WTC11 (cell line): ENCODE measurements around the gene QKI. TPM values are rescaled to one million over a fixed set of nuclear protein-coding genes. Genes with fewer than 3 reads are reported as not detected.

Source experiments
- ATAC-seq: fragments of 200-7000 bp; cut with Tn5 transposase; 2 replicates; pipeline ENCODE4 v1.10.0; 2021; ENCODE audit warnings: mild to moderate bottlenecking, moderate library complexity
- Bru-seq: library from RNA; stranded (reverse); fragments of 400-500 nt; gene quantifications from one replicate; lab custom pipeline; 2021; lab: Mats Ljungman, UMichigan
- CTCF ChIA-PET: fragments of 300-600 bp; sonication (Branson Sonifier 250); formaldehyde crosslinking; loops from one replicate; lab custom pipeline; 2021; ENCODE audit warnings: antibody characterized with exemption; lab: Charles Lee
- POLR2A ChIA-PET: fragments of 350-600 bp; sonication (Branson Sonifier 250); formaldehyde crosslinking; loops from one replicate; lab custom pipeline; 2021; ENCODE audit warnings: antibody characterized with exemption; lab: Charles Lee
- DNase-seq: peaks from one replicate; pipeline ENCODE4 v3.0.0; 2021; ENCODE audit warnings: low spot score
- H3K27ac Mint-ChIP-seq: 2 replicates; pipeline ENCODE4 v1.8.0; 2021; ENCODE audit warnings: mixed read lengths
- H3K27me3 Mint-ChIP-seq: 2 replicates; pipeline ENCODE4 v1.8.0; 2021; ENCODE audit warnings: low read depth, mild to moderate bottlenecking, moderate library complexity, mixed read lengths
- H3K36me3 Mint-ChIP-seq: 2 replicates; pipeline ENCODE4 v1.8.0; 2021; ENCODE audit warnings: mixed read lengths
- H3K4me1 Mint-ChIP-seq: 2 replicates; pipeline ENCODE4 v1.8.0; 2022; ENCODE audit warnings: mixed read lengths
- H3K4me3 Mint-ChIP-seq: 2 replicates; pipeline ENCODE4 v1.8.0; 2021; ENCODE audit warnings: mild to moderate bottlenecking, moderate library complexity, mixed read lengths
- H3K9me3 Mint-ChIP-seq: 2 replicates; pipeline ENCODE4 v1.8.0; 2021; ENCODE audit warnings: mixed read lengths
- AFF4 ChIP-seq: sonication (generic); formaldehyde crosslinking; IDR thresholded peaks from 2 replicates; pipeline ENCODE4 v1.8.1; 2023; ENCODE audit warnings: mild to moderate bottlenecking, missing genetic modification reagents, borderline replicate concordance
- ARID4B ChIP-seq: sonication (generic); formaldehyde crosslinking; IDR thresholded peaks from 2 replicates; pipeline ENCODE4 v1.8.0; 2023; ENCODE audit warnings: missing genetic modification reagents, mild to moderate bottlenecking, borderline replicate concordance
- ATF6 ChIP-seq: sonication (generic); formaldehyde crosslinking; IDR thresholded peaks from 2 replicates; pipeline ENCODE4 v1.8.1; 2023; ENCODE audit warnings: mild to moderate bottlenecking, missing genetic modification reagents
- E2F4 ChIP-seq: sonication (generic); formaldehyde crosslinking; IDR thresholded peaks from 2 replicates; pipeline ENCODE4 v1.8.1; 2022; ENCODE audit warnings: low read depth, mild to moderate bottlenecking, moderate library complexity, missing genetic modification reagents, borderline replicate concordance
- NR2C2 ChIP-seq: sonication (generic); formaldehyde crosslinking; IDR thresholded peaks from 2 replicates; pipeline ENCODE4 v1.8.0; 2022; ENCODE audit warnings: mild to moderate bottlenecking, missing genetic modification reagents
- NR3C1 ChIP-seq: sonication (generic); formaldehyde crosslinking; conservative IDR thresholded peaks from 2 replicates; pipeline ENCODE4 v1.8.1; 2023; ENCODE audit warnings: low read depth, mild to moderate bottlenecking, missing genetic modification reagents
- PRDM15 ChIP-seq: sonication (generic); formaldehyde crosslinking; IDR thresholded peaks from 2 replicates; pipeline ENCODE4 v1.8.0; 2022; ENCODE audit warnings: missing genetic modification reagents
- SMAD3 ChIP-seq: sonication (generic); formaldehyde crosslinking; IDR thresholded peaks from 2 replicates; pipeline ENCODE4 v1.8.0; 2022; ENCODE audit warnings: missing genetic modification reagents, mild to moderate bottlenecking, borderline replicate concordance
- ZBTB21 ChIP-seq: sonication (generic); formaldehyde crosslinking; IDR thresholded peaks from 2 replicates; pipeline ENCODE4 v1.8.1; 2023; ENCODE audit warnings: mild to moderate bottlenecking, missing genetic modification reagents, borderline replicate concordance
- ZNF263 ChIP-seq: sonication (generic); formaldehyde crosslinking; IDR thresholded peaks from 2 replicates; pipeline ENCODE4 v1.8.1; 2022; ENCODE audit warnings: low read depth, mild to moderate bottlenecking, moderate library complexity, missing genetic modification reagents
- ZNF416 ChIP-seq: fragments of 250-450 bp; sonication (Bioruptor Pico); IDR thresholded peaks from 2 replicates; pipeline ENCODE4 v1.9.0; 2021; ENCODE audit warnings: mild to moderate bottlenecking, inconsistent platforms
- long read RNA-seq, 3 experiments: library from RNA in 1 of 3; library from capped mRNA in 1 of 3; library from polyadenylated mRNA in 1 of 3; unstranded in 2 of 3; stranded (forward) in 1 of 3; transcript quantifications; one replicate each; pipeline ENCODE4 v2.0.0, GENCODE V29; 2021
- total RNA-seq: library from RNA; stranded (reverse); gene quantifications from 3 replicates; pipeline ENCODE4 v1.2.3, GENCODE V29; 2021

The QKI gene
- total RNA-seq = 134 to 145 TPM (median 138 TPM) in 3 replicates
- percentile 92 among the genes with signal in this experiment for Bru-seq, nascent RNA
- long read RNA-seq, experiment 1, full-length matches to known transcripts = 366 of 521 reads
- long read RNA-seq, experiment 1, partial matches to known transcripts = 94 of 521 reads
- long read RNA-seq, experiment 1, other reads (novel, unspliced or antisense) = 61 of 521 reads
- long read RNA-seq, experiment 2, full-length matches to known transcripts = 36 of 134 reads
- long read RNA-seq, experiment 2, partial matches to known transcripts = 73 of 134 reads
- long read RNA-seq, experiment 2, other reads (novel, unspliced or antisense) = 25 of 134 reads
- long read RNA-seq, experiment 3, full-length matches to known transcripts = 3 of 12 reads
- long read RNA-seq, experiment 3, partial matches to known transcripts = 4 of 12 reads
- long read RNA-seq, experiment 3, other reads (novel, unspliced or antisense) = 5 of 12 reads

GRCh38 chr6:163414117-163414945, at the start of gene QKI:
Gene QKI (plus strand): TSS chr6:163414718. CDS start chr6:163415194, 476 bp downstream.
- no peaks in the 10 kb centered on the region for H3K9me3 Mint-ChIP-seq
- DNase-seq = peak; percentile 55
- peak within 1 kb of the TSS; percentile 72 for H3K4me3 Mint-ChIP-seq
- TF ChIP-seq AFF4 (CRISPR knock-in tag) (no peak), ZNF263 (CRISPR knock-in tag) (peak; percentile 91), E2F4 (CRISPR knock-in tag) (0 out of 2 replicates have a peak, but pooled peaks have one; percentile 14), SMAD3 (CRISPR knock-in tag) (no peak), NR2C2 (CRISPR knock-in tag) (no peak), PRDM15 (CRISPR knock-in tag) (no peak), NR3C1 (CRISPR knock-in tag) (no peak), ZNF416 (CRISPR knock-in tag) (0 out of 2 replicates have a peak, but pooled peaks have one; percentile 50), ZBTB21 (CRISPR knock-in tag) (no peak), ARID4B (CRISPR knock-in tag) (no peak), ATF6 (no peak)
- H3K36me3 Mint-ChIP-seq = no peaks in the 10 kb centered on the region
- H3K27me3 Mint-ChIP-seq = no peaks in the 10 kb centered on the region
- ATAC-seq = peak; percentile 42
- H3K27ac Mint-ChIP-seq = no peak within 1 kb of the TSS
- peaks cover 45% of the 10 kb centered on the region for H3K4me1 Mint-ChIP-seq
- CTCF ChIA-PET = no interaction called here
- POLR2A ChIA-PET = no interaction called here
